OCI-LY1 (cell line): ENCODE results near the gene MAP2K2.
A peak's percentile ranks its signal among the peaks of the same experiment; 100 is the strongest.

Experiments used
- H2AFZ ChIP-seq: fragments of 200-600 bp; sonication (generic), shearing (Covaris generic); 2 replicates; pipeline ENCODE4 v1.6.0; 2014; ENCODE audit warnings: antibody characterized with exemption, mild to moderate bottlenecking, low read length
- H3F3A ChIP-seq: fragments of 200-600 bp; sonication (generic), shearing (Covaris generic); 2 replicates; pipeline ENCODE4 v1.6.0; 2014; ENCODE audit warnings: mild to moderate bottlenecking, antibody characterized with exemption, low read length, moderate library complexity; ENCODE audit not compliant: insufficient read depth
- H3K27ac ChIP-seq: fragments of 200-600 bp; sonication (generic); 2 replicates; pipeline ENCODE4 v1.5.1; 2014; ENCODE audit warnings: low read length, mixed run types, mild to moderate bottlenecking, low read depth; ENCODE audit not compliant: poor library complexity, severe bottlenecking
- H3K27me3 ChIP-seq: fragments of 200-600 bp; sonication (generic); 2 replicates; pipeline ENCODE4 v1.6.0; 2014; ENCODE audit warnings: antibody characterized with exemption, mild to moderate bottlenecking, low read length, moderate library complexity; ENCODE audit not compliant: insufficient read depth
- H3K36me3 ChIP-seq: fragments of 200-600 bp; sonication (generic); 2 replicates; pipeline ENCODE4 v1.6.1; 2014; ENCODE audit warnings: mild to moderate bottlenecking, antibody characterized with exemption, low read length, moderate library complexity, mixed read lengths; ENCODE audit not compliant: insufficient read depth
- H3K4me1 ChIP-seq: fragments of 200-600 bp; sonication (generic); 2 replicates; pipeline ENCODE4 v1.5.1; 2014; ENCODE audit warnings: mild to moderate bottlenecking, low read length, moderate library complexity; ENCODE audit not compliant: insufficient read depth, severe bottlenecking
- H3K4me2 ChIP-seq: fragments of 200-600 bp; sonication (generic), shearing (Covaris generic); 2 replicates; pipeline ENCODE4 v1.6.1; 2014; ENCODE audit warnings: low read length
- H3K4me3 ChIP-seq: fragments of 200-600 bp; sonication (generic); 2 replicates; pipeline ENCODE4 v1.5.1; 2014; ENCODE audit warnings: low read length, low read depth, mild to moderate bottlenecking, mixed read lengths; ENCODE audit not compliant: poor library complexity, severe bottlenecking
- H3K79me2 ChIP-seq: fragments of 200-600 bp; shearing (Covaris generic); 2 replicates; pipeline ENCODE4 v1.6.1; 2016; ENCODE audit warnings: mixed run types, low read length, mixed read lengths; ENCODE audit not compliant: insufficient read depth
- H3K9ac ChIP-seq: fragments of 200-600 bp; sonication (generic), shearing (Covaris generic); 2 replicates; pipeline ENCODE4 v1.6.1; 2014; ENCODE audit warnings: mild to moderate bottlenecking, low read length, mixed read lengths
- H3K9me2 ChIP-seq: fragments of 200-600 bp; sonication (generic), shearing (Covaris generic); 2 replicates; pipeline ENCODE4 v1.6.1; 2014; ENCODE audit warnings: low read depth, mild to moderate bottlenecking, low read length, mixed read lengths
- H3K9me3 ChIP-seq: fragments of 200-600 bp; shearing (Covaris generic); 2 replicates; pipeline ENCODE4 v1.6.1; 2014; ENCODE audit warnings: low read length, mixed read lengths
- H4K20me1 ChIP-seq: fragments of 200-600 bp; sonication (generic), shearing (Covaris generic); 2 replicates; pipeline ENCODE4 v1.6.0; 2016; ENCODE audit warnings: mild to moderate bottlenecking, low read length; ENCODE audit not compliant: insufficient read depth
- EZH2 ChIP-seq: fragments of 200-600 bp; sonication (generic), shearing (Covaris generic); IDR thresholded peaks from 2 replicates; pipeline ENCODE4 v1.8.0; 2017; ENCODE audit warnings: borderline replicate concordance, mixed run types, mild to moderate bottlenecking, antibody characterized with exemption, low read length, moderate library complexity, mixed read lengths
- TF ChIP-seq, protein P1 (sequence below): fragments of 200-600 bp; sonication (generic), shearing (Covaris generic); IDR thresholded peaks from 2 replicates; pipeline ENCODE4 v1.5.1; 2017; ENCODE audit warnings: mild to moderate bottlenecking, antibody characterized with exemption, low read length, moderate library complexity, mixed read lengths

Gene MAP2K2

DNA sequence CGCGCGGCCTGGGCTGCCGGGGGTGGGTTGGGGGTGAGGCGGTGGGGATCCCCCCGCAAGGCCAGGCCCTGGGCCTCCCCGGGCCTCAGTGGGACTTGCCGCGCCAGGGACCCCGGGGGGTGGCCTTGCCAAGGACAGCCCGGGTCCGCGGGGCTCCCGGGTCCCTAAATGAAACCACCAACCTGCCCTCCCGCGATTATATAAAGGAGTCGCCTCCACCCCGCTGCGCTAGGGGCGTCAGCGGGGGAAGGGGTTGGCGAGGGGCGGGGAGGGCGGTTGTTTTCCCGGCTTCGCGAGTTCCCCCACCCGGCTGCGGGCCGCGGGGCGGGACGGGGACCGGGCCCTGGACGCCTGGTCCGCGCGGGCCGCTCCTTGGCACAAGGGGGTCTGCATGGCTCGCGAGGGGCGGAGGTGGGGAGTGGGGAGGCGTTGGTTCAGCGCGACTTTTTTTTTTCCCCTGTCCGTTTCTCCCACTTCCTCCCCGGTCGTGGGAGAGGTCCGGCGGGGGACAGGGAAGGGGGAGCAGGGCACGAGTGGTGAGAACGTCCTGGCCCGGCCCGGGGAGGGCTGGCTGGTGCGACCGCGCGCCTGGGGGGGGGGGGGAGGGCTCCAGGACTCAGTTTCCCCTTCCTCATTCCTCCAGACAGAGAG is 56.4 kb downstream of the MAP2K2 start:
- H2AFZ ChIP-seq: no peak overlapping the region

DNA sequence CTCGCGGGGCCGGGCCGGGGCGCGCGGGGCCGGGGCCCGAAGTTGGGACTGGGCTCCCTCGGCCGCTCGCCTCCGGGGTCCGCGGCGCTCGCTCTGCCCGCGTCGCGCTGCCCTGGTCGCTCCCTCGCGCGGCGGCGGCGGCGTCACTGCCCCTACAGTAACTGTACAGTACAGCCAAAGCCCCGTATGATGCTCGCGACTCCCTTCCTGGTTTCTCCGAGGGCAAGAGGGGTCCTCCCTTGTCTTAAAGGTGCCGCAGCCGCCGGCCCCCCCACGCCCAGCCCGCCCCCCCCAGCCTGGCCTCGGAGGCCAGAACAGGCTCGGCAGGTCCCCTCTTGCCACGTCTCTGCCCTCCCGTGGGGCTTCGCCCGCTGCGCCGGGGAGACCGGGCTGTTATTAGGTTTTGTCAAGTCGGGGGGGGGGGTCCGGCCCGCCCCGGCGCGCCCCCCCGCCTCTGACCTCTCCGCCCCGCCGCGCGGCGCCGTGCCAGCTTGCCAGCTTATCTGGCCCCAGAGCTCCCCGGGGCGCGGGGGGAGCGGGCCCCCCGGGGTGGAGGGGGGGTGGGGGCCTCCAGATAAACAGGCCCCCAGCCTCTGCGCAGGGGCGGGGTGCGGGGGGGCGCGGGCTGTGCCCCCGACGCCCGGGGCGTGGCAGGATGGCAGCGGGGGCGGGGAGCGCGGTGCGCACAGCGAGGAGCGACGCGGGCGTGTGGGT is 57.1 kb downstream of the MAP2K2 start, which contains the start of gene ZBTB7A:
Gene ZBTB7A (minus strand): TSS at position 218 of the 714 bp plus-strand sequence. CDS start 11,667 bp downstream, outside the sequence.
- H3K9me2 ChIP-seq: no peaks in the 10 kb centered on the region
- TF ChIP-seq, protein P1, sequence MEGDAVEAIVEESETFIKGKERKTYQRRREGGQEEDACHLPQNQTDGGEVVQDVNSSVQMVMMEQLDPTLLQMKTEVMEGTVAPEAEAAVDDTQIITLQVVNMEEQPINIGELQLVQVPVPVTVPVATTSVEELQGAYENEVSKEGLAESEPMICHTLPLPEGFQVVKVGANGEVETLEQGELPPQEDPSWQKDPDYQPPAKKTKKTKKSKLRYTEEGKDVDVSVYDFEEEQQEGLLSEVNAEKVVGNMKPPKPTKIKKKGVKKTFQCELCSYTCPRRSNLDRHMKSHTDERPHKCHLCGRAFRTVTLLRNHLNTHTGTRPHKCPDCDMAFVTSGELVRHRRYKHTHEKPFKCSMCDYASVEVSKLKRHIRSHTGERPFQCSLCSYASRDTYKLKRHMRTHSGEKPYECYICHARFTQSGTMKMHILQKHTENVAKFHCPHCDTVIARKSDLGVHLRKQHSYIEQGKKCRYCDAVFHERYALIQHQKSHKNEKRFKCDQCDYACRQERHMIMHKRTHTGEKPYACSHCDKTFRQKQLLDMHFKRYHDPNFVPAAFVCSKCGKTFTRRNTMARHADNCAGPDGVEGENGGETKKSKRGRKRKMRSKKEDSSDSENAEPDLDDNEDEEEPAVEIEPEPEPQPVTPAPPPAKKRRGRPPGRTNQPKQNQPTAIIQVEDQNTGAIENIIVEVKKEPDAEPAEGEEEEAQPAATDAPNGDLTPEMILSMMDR: no peak
- no peak for TF ChIP-seq EZH2
- peak within 1 kb of the TSS; percentile 38 for H3K27ac ChIP-seq
- peak within 1 kb of the TSS; percentile 72 for H3K4me2 ChIP-seq
- peak within 1 kb of the TSS; percentile 77 for H3K9ac ChIP-seq
- H3F3A ChIP-seq: no peaks in the 10 kb centered on the region
- peak within 1 kb of the TSS; percentile 73 for H3K4me3 ChIP-seq
- H3K79me2 ChIP-seq: peaks cover 32% of the 10 kb centered on the region
- H3K9me3 ChIP-seq: no peaks in the 10 kb centered on the region
- H3K36me3 ChIP-seq: peaks cover 19% of the 10 kb centered on the region
- H4K20me1 ChIP-seq: no peaks in the 10 kb centered on the region
- no peaks in the 10 kb centered on the region for H3K27me3 ChIP-seq
- no peak within 1 kb of the TSS for H2AFZ ChIP-seq
- peaks cover 45% of the 10 kb centered on the region for H3K4me1 ChIP-seq

More for the DNA sequence above, 56.4 kb downstream of the MAP2K2 start:
- Histone ChIP-seq H3K9ac (peak overlapping the region; percentile 77), H3K36me3 (peaks cover 19% of the 10 kb centered on the region), H3K9me3 (no peaks in the 10 kb centered on the region), H3K4me3 (peak overlapping the region; percentile 73), H3K27me3 (no peaks in the 10 kb centered on the region), H3K4me1 (peaks cover 38% of the 10 kb centered on the region), H3K27ac (peak overlapping the region; percentile 38), H3F3A (no peaks in the 10 kb centered on the region), H3K79me2 (peaks cover 25% of the 10 kb centered on the region), H4K20me1 (no peaks in the 10 kb centered on the region), H3K4me2 (peak overlapping the region; percentile 72), H3K9me2 (no peaks in the 10 kb centered on the region)
- no peak for TF ChIP-seq EZH2
- TF ChIP-seq, protein P1: no peak

DNA sequence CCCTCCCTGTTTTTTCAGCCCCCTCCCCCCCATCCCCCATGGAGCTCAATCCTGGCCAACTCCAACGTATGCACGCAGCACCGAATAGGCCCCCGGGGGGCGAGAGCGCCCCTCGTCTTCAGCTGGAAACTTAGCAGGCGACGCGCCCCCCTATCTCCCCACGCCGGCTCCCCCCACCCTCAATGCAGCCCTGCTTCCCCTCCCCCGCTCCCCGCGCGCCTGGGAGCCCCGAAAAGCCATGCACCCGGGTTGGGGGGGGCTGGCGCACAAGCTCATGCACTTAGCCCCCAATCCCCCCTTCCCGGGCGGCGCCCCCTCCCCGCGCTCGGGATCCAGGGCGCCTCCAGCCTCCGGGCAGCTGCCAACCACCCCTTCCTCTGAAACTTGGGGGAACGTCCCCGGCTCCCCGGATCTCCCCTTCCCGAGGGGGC is 57.7 kb downstream of the MAP2K2 start:
- H3K9ac ChIP-seq: peak overlapping the region; percentile 77

More for the DNA sequence above, 57.7 kb downstream of the MAP2K2 start:
- no peak for TF ChIP-seq EZH2
- TF ChIP-seq, protein P1: no peak
- no peaks in the 10 kb centered on the region for H4K20me1 ChIP-seq
- H3K36me3 ChIP-seq: peaks cover 19% of the 10 kb centered on the region
- H3K4me2 ChIP-seq: peak overlapping the region; percentile 72
- peak overlapping the region; percentile 73 for H3K4me3 ChIP-seq
- no peaks in the 10 kb centered on the region for H3K9me3 ChIP-seq
- H3K79me2 ChIP-seq: peaks cover 39% of the 10 kb centered on the region
- H3F3A ChIP-seq: no peaks in the 10 kb centered on the region
- peaks cover 52% of the 10 kb centered on the region for H3K4me1 ChIP-seq
- H3K9me2 ChIP-seq: no peaks in the 10 kb centered on the region
- H2AFZ ChIP-seq: no peak overlapping the region
- peak overlapping the region; percentile 30 for H3K27ac ChIP-seq
- H3K27me3 ChIP-seq: no peaks in the 10 kb centered on the region
